ENCODE data around the gene PROC. TPM values are rescaled to one million over a fixed set of nuclear protein-coding genes. Genes with fewer than 3 reads are reported as not detected.

PROC gene
- total RNA-seq, 2 experiments from 2014 or later, result not detected

DNA sequence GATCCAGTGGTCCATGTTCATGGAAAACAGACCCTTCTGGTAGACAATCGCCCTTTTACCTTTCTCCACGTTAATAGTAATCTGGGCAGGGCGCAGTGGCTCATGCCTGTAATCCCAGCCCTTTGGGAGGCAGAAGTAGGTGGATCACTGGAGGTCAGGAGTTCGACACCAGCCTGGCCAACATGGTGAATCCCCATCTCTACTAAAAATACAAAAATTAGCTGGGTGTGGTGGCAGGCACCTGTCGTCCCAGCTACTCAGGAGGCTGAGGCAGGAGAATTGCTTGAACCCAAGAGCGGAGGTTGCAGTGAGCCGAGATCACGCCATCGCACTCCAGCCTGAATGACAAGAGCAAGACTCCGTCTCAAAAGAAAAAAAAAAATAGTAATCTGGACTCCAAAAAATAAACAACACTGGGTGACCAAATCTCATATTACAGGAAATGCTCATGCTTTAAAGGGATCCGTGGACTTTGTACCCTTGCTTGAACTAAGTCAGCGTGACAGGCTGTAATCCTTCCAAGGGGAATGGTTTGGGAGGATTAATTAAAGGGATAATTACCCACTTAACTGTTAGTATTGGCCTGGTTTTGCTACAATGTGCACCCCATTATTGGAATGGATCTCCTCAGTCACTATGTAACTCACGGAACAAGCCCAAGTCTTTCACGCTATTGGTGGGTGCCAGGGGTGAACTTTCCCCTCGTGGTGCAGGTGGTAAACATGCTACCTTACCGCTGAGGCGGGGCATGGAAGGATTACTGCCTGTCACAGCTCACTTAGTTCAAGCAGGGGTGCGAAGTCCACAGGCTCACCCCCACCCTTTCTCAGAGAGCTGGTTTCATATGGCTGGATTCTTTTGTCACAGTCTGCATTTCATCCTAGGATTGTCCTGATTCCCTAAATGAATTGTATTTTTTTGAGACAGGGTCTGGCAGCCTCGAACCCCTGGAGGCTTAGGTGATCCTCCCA lies 36.7 kb downstream of the PROC start:
- no peak for DNase-seq
- H3K36me3 Mint-ChIP-seq (ENCODE audit: low read depth), result peaks cover 1% of the 10 kb centered on the region
- H3K9me3 Mint-ChIP-seq (ENCODE audit: insufficient read depth), result no peaks in the 10 kb centered on the region
- CTCF ChIA-PET, result interaction anchor here (1.1 to 1.5 kb wide), 2 partner anchors 24 to 257 kb away, joined by 4 to 5 read pairs; no protein-coding TSS in a partner anchor
- POLR2A ChIA-PET, result no interaction called here
- ATAC-seq, result no peak
- no peak overlapping the region for H3K4me3 Mint-ChIP-seq
- no peak overlapping the region for H3K27ac Mint-ChIP-seq
- H3K4me1 Mint-ChIP-seq (ENCODE audit: low read depth), result no peaks in the 10 kb centered on the region
- H3K27me3 Mint-ChIP-seq (ENCODE audit: low read depth), result no peaks in the 10 kb centered on the region

DNA sequence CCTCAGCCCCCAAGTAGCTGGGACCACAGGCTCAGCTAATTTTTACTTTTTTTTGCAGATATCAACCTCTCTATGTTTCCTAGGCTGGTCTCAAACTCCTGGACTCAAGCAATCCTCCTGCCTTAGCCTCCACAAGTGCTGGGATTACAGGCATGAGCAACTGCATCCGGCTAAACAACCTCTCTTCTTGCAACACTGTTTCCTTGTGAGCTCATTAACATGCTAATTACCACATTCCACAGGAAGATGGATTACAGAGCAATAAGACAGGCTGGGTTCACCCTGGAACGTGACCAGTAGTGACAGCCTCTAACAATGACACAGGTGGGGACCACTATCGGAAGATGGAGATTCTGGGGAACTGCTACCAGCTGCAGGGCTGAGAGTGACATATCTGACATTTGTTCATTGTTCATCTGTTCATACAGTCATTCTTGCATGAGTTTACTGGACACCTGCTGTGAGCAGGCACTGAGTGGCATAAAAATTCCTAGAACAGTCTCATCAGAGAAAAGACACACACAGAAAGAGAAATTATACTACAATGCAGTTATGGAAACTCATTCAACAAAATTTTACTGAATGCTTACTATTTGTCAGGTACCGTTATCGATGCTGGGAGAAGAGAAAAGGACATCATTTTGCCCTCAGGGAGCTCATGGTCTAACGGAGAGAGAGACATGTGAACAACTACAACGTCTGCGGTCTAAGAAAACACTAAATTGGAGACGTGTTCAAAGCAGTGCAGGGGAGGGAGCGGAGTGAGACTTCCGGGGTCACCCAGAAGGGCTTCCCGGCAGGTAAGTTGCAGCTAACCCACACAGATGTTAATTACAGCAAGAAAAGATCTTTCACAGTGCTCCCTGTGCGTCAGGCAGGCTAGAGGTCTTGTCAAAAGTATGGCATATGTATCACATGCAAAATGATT lies 37.6 kb downstream of the PROC start:
- no peak for DNase-seq
- Mint-ChIP-seq H3K4me1 (ENCODE audit: low read depth) (no peaks in the 10 kb centered on the region), H3K36me3 (ENCODE audit: low read depth) (peaks cover 1% of the 10 kb centered on the region), H3K9me3 (ENCODE audit: insufficient read depth) (no peaks in the 10 kb centered on the region), H3K27me3 (ENCODE audit: low read depth) (no peaks in the 10 kb centered on the region), H3K4me3 (no peak overlapping the region), H3K27ac (no peak overlapping the region)
- ChIA-PET CTCF (interaction anchor here (1.3 to 2.2 kb wide), 2 partner anchors 22 to 23 kb away, joined by 3 to 4 read pairs; no protein-coding TSS in a partner anchor), POLR2A (no interaction called here)
- no peak for ATAC-seq

DNA sequence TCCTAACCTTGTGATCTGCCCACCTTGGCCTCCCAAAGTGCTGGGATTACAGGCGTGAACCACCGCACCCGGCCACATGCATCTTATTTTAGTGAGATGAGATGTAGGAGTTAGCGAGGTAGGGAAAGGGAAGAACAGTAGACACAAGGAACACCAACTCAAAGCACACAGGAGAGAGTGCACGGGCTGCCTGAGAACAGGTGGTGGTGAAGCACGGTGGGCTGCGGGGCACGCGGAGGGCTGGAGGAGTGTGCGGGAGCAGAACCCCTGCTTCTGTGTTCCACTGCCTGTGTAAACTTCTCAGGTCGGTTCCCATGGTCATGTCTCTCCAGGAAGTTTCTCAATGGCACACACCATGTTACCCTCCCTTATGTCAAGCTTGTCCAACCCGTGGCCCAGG lies 38.7 kb downstream of the PROC start:
- peaks cover 1% of the 10 kb centered on the region for H3K36me3 Mint-ChIP-seq (ENCODE audit: low read depth)
- CTCF ChIA-PET, result interaction anchor here (1.3 to 2.2 kb wide), 2 partner anchors 21 to 22 kb away, joined by 3 to 4 read pairs; no protein-coding TSS in a partner anchor
- ATAC-seq, result no peak

DNA sequence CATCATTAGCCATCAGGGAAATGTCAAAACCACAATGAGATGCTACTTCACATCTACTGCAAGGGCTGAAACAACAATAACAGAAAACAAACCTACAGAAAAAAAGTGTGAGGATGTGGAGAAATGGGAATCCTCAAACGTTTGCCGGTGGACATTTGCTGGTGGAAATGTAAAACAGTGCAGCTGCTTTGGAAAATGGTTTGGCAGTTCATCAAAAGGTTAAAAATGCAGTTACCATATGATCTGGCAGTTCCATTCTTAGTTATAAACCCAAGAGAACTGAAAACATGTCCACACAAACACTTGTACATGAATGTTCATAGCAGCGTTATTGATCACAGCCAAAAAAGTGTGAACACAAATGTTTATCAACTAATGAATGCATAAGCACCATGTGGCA lies 44.2 kb downstream of the PROC start:
- ATAC-seq (no peak), DNase-seq (no peak)
- H3K27ac Mint-ChIP-seq, result no peak overlapping the region
- CTCF ChIA-PET, result interaction anchor here (1.1 kb wide), 1 partner anchor 17 kb away, joined by 4 read pairs; no protein-coding TSS in a partner anchor
- POLR2A ChIA-PET, result no interaction called here
- no peaks in the 10 kb centered on the region for H3K9me3 Mint-ChIP-seq (ENCODE audit: insufficient read depth)
- peaks cover 10% of the 10 kb centered on the region for H3K4me1 Mint-ChIP-seq (ENCODE audit: low read depth)
- peaks cover 3% of the 10 kb centered on the region for H3K36me3 Mint-ChIP-seq (ENCODE audit: low read depth)
- H3K27me3 Mint-ChIP-seq (ENCODE audit: low read depth), result no peaks in the 10 kb centered on the region
- no peak overlapping the region for H3K4me3 Mint-ChIP-seq

More for the DNA sequence above, 38.7 kb downstream of the PROC start:
- H3K9me3 Mint-ChIP-seq (ENCODE audit: insufficient read depth), result no peaks in the 10 kb centered on the region
- no peaks in the 10 kb centered on the region for H3K27me3 Mint-ChIP-seq (ENCODE audit: low read depth)
- DNase-seq, result no peak
- no peak overlapping the region for H3K4me3 Mint-ChIP-seq
- no peaks in the 10 kb centered on the region for H3K4me1 Mint-ChIP-seq (ENCODE audit: low read depth)
- POLR2A ChIA-PET, result no interaction called here
- H3K27ac Mint-ChIP-seq, result no peak overlapping the region

DNA sequence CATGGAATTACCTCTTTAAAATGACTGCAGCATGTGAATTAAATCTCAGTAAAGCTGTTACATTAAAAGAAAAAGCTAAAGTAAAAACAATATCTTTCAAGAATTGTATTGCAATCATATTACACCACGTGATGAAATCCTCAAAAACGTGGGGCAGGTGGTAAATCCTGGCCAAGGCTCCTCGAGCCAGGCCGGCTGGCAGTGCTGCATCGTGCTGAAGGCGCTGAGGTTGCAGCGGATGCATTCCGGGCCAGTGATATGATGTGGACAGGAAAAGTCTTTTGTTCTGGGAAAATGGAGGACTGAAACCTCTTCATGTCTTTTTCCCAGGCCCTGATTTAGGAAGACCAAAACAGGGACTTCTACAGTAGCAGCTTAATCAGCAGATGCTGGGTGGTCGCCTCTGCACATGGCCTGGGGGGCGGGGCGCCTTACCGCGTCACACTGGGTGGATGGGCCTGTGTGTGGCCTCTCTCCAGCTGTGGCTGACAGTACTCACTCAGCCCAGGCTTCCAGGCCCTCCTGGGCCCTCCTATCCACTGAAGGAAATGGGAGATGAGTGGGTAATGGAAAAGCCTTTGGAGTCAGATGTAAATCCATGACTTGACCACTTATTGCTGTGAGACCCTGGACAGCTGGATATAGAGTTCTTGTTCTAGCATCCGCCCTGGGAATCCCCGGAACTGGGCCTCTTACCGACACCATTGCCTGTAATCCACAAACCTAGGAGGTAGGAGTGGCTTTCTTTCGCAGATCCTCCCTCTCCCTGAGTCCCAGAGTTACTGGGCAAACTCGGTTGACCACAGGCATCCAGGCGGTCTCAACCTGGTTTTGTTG lies 45.1 kb downstream of the PROC start:
- no peak overlapping the region for H3K4me3 Mint-ChIP-seq

DNA sequence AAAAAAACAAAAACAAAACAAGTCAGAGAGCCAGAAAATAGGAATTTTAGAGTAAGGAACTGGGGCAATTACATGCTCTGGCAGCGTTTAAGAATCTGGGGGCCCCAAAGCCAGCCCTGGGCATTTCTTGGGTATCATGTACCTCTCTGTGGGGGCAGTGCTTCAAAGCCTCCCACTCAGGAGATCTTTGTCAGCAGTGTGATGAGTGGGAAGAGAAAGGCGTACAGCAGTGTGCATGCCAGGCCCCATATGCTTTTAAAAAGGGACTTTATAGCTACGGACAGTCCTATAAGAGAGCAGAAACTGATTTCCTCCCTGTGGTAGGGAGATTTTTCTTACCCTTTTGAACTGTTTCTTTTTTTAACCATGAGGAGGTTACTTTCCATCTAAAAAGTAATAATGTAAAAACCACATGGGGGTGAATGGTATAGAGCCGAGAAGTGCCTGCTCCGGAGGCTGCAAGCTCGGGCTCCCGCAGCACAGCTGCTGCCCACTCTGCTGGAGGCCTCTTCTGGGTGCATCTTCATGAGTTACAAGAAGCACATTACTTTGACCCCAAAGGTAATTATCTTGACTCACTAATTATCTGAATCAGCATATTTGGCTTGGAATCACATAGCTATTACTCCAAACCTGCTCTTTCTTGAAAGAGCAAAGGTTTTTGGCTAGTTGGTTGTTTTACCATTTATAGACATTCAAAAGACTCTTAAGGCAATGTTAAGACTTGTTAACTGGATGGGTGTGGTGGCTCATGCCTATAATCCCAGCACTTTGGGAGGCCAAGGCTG lies 46.4 kb downstream of the PROC start:
- no peak for DNase-seq
- H3K9me3 Mint-ChIP-seq (ENCODE audit: insufficient read depth), result no peaks in the 10 kb centered on the region
- ATAC-seq, result peak; percentile 23
- peak overlapping the region; percentile 20 for H3K27ac Mint-ChIP-seq
- POLR2A ChIA-PET, result interaction anchor here (1.0 kb wide), 1 partner anchor 171 kb away, joined by 4 read pairs; the partner anchor contains the start of gene ERCC3
- CTCF ChIA-PET, result interaction anchor here (1.0 kb wide), 1 partner anchor 14 kb away, joined by 3 read pairs; no protein-coding TSS in a partner anchor
- peaks cover 10% of the 10 kb centered on the region for H3K4me1 Mint-ChIP-seq (ENCODE audit: low read depth)
- H3K36me3 Mint-ChIP-seq (ENCODE audit: low read depth), result peaks cover 15% of the 10 kb centered on the region
- no peak overlapping the region for H3K4me3 Mint-ChIP-seq
- H3K27me3 Mint-ChIP-seq (ENCODE audit: low read depth), result no peaks in the 10 kb centered on the region

More for the DNA sequence above, 45.1 kb downstream of the PROC start:
- Mint-ChIP-seq H3K27me3 (ENCODE audit: low read depth) (no peaks in the 10 kb centered on the region), H3K9me3 (ENCODE audit: insufficient read depth) (no peaks in the 10 kb centered on the region), H3K27ac (no peak overlapping the region), H3K36me3 (ENCODE audit: low read depth) (peaks cover 7% of the 10 kb centered on the region), H3K4me1 (ENCODE audit: low read depth) (peaks cover 10% of the 10 kb centered on the region)
- DNase-seq (no peak), ATAC-seq (no peak)
- POLR2A ChIA-PET, result no interaction called here
- CTCF ChIA-PET, result no interaction called here

DNA sequence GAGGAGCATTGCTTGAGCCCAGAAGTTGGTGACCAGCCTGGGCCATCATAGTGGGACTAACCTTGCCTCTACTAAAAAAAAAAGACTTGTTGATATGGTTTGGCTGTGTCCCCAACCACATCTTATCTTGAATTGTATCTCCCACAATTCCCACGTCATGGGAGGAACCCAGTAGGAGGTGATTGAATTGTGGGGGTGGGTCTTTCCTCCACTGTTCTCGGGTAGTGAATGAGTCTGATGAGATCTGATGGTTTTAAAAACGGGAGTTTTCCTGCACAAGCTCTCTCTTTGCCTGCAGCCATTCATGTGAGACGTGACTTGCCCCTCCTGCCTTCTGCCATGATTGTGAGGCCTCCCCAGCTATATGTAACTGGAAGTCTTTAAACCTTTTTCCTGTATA lies 47.0 kb downstream of the PROC start:
- Mint-ChIP-seq H3K27ac (peak overlapping the region; percentile 11), H3K4me1 (ENCODE audit: low read depth) (peaks cover 10% of the 10 kb centered on the region), H3K9me3 (ENCODE audit: insufficient read depth) (no peaks in the 10 kb centered on the region), H3K4me3 (no peak overlapping the region), H3K27me3 (ENCODE audit: low read depth) (no peaks in the 10 kb centered on the region), H3K36me3 (ENCODE audit: low read depth) (peaks cover 15% of the 10 kb centered on the region)
- DNase-seq (no peak), ATAC-seq (no peak)
- ChIA-PET CTCF (interaction anchor here (1.0 kb wide), 1 partner anchor 14 kb away, joined by 3 read pairs; no protein-coding TSS in a partner anchor), POLR2A (interaction anchor here (1.0 kb wide), 1 partner anchor 172 kb away, joined by 4 read pairs; the partner anchor contains the start of gene ERCC3)

DNA sequence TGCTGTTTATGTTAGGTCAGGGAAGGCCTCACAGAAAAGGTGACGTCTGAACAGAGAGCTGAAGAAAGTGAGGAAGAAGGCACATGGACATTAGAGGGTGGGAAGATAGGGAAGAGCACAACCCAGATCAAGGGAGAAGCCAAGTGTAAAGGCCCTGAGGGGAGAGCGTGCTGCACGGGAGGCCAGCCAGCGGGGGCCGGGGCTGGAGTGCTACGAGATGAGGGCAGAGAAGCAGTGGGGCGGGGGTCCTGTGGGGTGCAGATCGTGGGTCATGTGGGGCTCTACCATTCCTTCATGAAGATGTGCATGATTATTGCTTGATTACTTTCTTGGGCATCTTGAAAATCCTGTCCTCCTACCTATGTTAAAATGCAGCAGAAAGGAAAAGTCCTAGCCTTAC lies 50.8 kb downstream of the PROC start:
- H3K4me3 Mint-ChIP-seq, result no peak overlapping the region
- peaks cover 15% of the 10 kb centered on the region for H3K36me3 Mint-ChIP-seq (ENCODE audit: low read depth)
- DNase-seq (no peak), ATAC-seq (no peak)
- CTCF ChIA-PET, result interaction anchor here (4.3 kb wide), 1 partner anchor 10 kb away, joined by 18 read pairs; no protein-coding TSS in a partner anchor
- H3K27ac Mint-ChIP-seq, result no peak overlapping the region
- POLR2A ChIA-PET, result no interaction called here
- peaks cover 10% of the 10 kb centered on the region for H3K4me1 Mint-ChIP-seq (ENCODE audit: low read depth)
- H3K27me3 Mint-ChIP-seq (ENCODE audit: low read depth), result no peaks in the 10 kb centered on the region
- no peaks in the 10 kb centered on the region for H3K9me3 Mint-ChIP-seq (ENCODE audit: insufficient read depth)

DNA sequence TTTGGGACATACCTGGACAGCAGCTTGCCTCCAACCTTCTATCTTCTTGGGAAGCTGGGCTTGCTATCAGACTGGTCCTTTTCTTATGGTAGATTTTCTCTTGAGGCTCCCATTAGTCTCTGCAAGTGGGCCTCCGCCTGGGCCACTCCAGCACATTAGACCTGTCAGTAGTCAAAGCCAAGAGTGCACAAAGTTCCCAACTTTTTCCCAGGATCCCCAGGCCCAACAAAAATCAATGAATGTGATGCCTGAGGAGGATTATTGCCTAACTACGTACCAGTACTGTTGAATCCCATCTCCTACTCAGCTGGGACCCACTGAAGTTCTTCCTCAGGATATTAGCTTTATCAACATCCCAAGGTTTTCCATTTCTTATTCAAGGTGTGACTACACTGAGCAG lies 51.7 kb downstream of the PROC start:
- H3K4me3 Mint-ChIP-seq, result no peak overlapping the region
- H3K36me3 Mint-ChIP-seq (ENCODE audit: low read depth), result peaks cover 15% of the 10 kb centered on the region
- no peak for DNase-seq
- CTCF ChIA-PET, result interaction anchor here (1.3 to 4.3 kb wide), 3 partner anchors 9 to 12 kb away, joined by 3 to 18 read pairs (median 9); no protein-coding TSS in a partner anchor
- no peak for ATAC-seq
- peaks cover 7% of the 10 kb centered on the region for H3K4me1 Mint-ChIP-seq (ENCODE audit: low read depth)
- POLR2A ChIA-PET, result no interaction called here
- H3K27me3 Mint-ChIP-seq (ENCODE audit: low read depth), result no peaks in the 10 kb centered on the region
- peaks cover under 1% of the 10 kb centered on the region for H3K9me3 Mint-ChIP-seq (ENCODE audit: insufficient read depth)
- no peak overlapping the region for H3K27ac Mint-ChIP-seq

DNA sequence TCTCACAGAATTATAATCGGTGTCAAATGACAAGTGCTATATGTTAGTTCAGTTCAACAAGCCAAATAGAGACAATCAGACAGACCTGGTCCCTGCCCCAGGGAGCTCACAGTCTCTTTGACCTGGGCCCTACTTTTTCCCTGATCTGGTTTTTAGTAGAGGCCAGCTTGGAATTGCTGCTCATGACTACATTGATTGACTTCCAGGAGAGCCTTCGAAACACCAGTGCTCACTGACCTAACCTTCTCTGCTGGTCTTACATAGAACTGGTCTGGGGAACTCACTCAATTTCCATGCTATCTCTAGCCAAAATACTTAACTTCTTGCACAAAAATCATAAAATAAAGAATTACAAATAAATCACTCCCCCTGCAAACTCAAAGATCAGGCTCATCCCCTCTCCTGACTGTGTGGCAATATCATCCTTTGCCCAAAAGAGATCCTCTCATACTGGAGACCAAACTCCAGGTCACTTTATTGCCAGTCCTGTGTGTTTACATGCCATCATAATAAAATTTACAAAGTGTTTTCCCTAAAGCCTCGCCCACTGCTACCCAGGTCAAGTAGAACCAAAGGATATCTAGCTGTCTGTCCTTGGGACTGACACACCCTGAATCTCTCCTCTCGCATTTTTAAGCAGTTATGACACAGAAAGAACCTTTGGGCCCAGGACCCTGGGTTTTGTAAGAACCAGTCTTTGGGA lies 53.2 kb downstream of the PROC start:
- CTCF ChIA-PET, result interaction anchor here (1.3 to 1.7 kb wide), 2 partner anchors 8 to 10 kb away, joined by 3 to 9 read pairs; no protein-coding TSS in a partner anchor
- ATAC-seq (no peak), DNase-seq (no peak)
- Mint-ChIP-seq H3K9me3 (ENCODE audit: insufficient read depth) (peaks cover 12% of the 10 kb centered on the region), H3K4me3 (no peak overlapping the region), H3K27me3 (ENCODE audit: low read depth) (no peaks in the 10 kb centered on the region), H3K4me1 (ENCODE audit: low read depth) (no peaks in the 10 kb centered on the region), H3K27ac (no peak overlapping the region), H3K36me3 (ENCODE audit: low read depth) (peaks cover 28% of the 10 kb centered on the region)
- POLR2A ChIA-PET, result no interaction called here

All from activated CD8-positive, alpha-beta T cell treated with anti-CD3 and anti-CD28 coated beads, Interleukin-2, amount 10 ng/mL, durations not matched to agents 7 days and 5 days (primary cell).